ENCODE measurements around the gene PJA2. TPM values are rescaled to one million over a fixed set of nuclear protein-coding genes. Genes with fewer than 3 reads are reported as not detected.

PJA2 gene
- polyA plus RNA-seq, 1 donor from 2014 or later = 142 TPM

DNA sequence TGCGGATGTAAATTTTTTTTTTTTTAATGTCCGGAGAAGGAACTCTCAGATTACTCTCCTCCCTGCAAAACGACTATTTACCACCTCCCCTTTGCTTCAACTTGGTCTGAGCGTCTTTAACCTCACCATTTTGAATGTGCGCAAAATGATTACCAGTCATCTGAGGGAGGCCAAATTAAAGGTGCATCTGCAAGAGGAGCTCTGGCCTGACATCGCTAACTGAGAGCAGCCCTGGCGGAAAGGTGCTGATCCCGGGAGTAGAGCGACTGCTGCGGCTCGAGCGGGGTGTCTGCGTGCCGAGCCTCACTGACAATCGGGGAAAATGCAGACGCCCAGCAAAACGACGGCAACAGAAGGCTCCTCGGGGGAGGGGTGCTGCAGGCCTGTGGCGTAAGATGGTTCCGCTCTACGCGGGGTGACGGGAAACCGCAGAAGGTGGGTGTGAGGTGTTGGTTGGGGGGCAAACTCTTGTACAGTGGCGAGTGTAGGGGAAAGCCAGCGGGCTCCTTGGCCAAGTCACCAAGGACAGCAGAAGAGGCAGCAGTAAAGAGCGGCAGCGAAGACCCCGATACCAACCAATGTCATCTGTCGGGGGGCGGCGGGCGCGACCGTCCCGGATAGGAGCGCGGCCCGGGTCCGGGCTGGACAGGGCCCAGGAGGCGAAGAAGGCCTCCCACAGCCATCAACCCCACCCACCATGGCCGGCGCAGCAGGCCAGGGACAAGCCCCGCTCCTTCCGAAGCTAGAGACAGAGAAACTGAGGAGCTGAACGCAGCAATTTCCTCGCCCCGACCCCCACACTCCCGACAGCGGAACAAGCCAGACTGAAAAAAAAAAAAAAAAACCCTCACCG is 557 bp downstream of the PJA2 start:
- peak overlapping the region; percentile 97 for H3K9ac ChIP-seq (ENCODE audit: low read length)
- no peaks in the 10 kb centered on the region for H4K20me1 ChIP-seq (ENCODE audit: insufficient read depth)
- no peaks in the 10 kb centered on the region for H3K27me3 ChIP-seq (ENCODE audit: insufficient read depth, low read depth, low read length)
- H3K4me3 ChIP-seq (ENCODE audit: low read length) = peak overlapping the region; percentile 84
- H3K36me3 ChIP-seq (ENCODE audit: insufficient read depth, low read length) = no peaks in the 10 kb centered on the region
- H3K9me3 ChIP-seq (ENCODE audit: low read length) = no peaks in the 10 kb centered on the region
- H2AFZ ChIP-seq (ENCODE audit: low read depth, low read length) = peak overlapping the region; percentile 87
- H3K4me2 ChIP-seq (ENCODE audit: low read length) = peak overlapping the region; percentile 74
- H3K9me2 ChIP-seq (ENCODE audit: insufficient read depth, low read length) = no peaks in the 10 kb centered on the region
- peaks cover 49% of the 10 kb centered on the region for H3K79me2 ChIP-seq (replicated peaks; ENCODE audit: insufficient read depth, low read length)
- TF ChIP-seq POLR2AphosphoS5 (IDR thresholded peaks at IDR 0.05) (peak; percentile 65), EP300 (conservative IDR thresholded peaks at IDR 0.05; ENCODE audit: poor library complexity, severe bottlenecking) (no peak), SMC3 (conservative IDR thresholded peaks at IDR 0.05; ENCODE audit: poor library complexity) (no peak), EZH2 (IDR thresholded peaks at IDR 0.05; ENCODE audit: borderline replicate concordance, insufficient read depth, low read length, poor library complexity, severe bottlenecking) (no peak), TAF1 (IDR thresholded peaks at IDR 0.05; ENCODE audit: low read depth) (no peak), RAD21 (conservative IDR thresholded peaks at IDR 0.05) (peak; percentile 48), MXI1 (conservative IDR thresholded peaks at IDR 0.05; ENCODE audit: poor library complexity, severe bottlenecking) (peak; percentile 37)
- TF ChIP-seq, protein P1, sequence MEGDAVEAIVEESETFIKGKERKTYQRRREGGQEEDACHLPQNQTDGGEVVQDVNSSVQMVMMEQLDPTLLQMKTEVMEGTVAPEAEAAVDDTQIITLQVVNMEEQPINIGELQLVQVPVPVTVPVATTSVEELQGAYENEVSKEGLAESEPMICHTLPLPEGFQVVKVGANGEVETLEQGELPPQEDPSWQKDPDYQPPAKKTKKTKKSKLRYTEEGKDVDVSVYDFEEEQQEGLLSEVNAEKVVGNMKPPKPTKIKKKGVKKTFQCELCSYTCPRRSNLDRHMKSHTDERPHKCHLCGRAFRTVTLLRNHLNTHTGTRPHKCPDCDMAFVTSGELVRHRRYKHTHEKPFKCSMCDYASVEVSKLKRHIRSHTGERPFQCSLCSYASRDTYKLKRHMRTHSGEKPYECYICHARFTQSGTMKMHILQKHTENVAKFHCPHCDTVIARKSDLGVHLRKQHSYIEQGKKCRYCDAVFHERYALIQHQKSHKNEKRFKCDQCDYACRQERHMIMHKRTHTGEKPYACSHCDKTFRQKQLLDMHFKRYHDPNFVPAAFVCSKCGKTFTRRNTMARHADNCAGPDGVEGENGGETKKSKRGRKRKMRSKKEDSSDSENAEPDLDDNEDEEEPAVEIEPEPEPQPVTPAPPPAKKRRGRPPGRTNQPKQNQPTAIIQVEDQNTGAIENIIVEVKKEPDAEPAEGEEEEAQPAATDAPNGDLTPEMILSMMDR (IDR thresholded peaks at IDR 0.05; ENCODE audit: poor library complexity, severe bottlenecking) = no peak
- TF ChIP-seq, protein P2, sequence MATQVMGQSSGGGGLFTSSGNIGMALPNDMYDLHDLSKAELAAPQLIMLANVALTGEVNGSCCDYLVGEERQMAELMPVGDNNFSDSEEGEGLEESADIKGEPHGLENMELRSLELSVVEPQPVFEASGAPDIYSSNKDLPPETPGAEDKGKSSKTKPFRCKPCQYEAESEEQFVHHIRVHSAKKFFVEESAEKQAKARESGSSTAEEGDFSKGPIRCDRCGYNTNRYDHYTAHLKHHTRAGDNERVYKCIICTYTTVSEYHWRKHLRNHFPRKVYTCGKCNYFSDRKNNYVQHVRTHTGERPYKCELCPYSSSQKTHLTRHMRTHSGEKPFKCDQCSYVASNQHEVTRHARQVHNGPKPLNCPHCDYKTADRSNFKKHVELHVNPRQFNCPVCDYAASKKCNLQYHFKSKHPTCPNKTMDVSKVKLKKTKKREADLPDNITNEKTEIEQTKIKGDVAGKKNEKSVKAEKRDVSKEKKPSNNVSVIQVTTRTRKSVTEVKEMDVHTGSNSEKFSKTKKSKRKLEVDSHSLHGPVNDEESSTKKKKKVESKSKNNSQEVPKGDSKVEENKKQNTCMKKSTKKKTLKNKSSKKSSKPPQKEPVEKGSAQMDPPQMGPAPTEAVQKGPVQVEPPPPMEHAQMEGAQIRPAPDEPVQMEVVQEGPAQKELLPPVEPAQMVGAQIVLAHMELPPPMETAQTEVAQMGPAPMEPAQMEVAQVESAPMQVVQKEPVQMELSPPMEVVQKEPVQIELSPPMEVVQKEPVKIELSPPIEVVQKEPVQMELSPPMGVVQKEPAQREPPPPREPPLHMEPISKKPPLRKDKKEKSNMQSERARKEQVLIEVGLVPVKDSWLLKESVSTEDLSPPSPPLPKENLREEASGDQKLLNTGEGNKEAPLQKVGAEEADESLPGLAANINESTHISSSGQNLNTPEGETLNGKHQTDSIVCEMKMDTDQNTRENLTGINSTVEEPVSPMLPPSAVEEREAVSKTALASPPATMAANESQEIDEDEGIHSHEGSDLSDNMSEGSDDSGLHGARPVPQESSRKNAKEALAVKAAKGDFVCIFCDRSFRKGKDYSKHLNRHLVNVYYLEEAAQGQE (IDR thresholded peaks at IDR 0.05; ENCODE audit: borderline replicate concordance) = peak; percentile 68
- H3K27ac ChIP-seq (ENCODE audit: low read length) = peak overlapping the region; percentile 99
- H3F3A ChIP-seq (ENCODE audit: insufficient read depth, low read length, poor library complexity, severe bottlenecking) = peaks cover 4% of the 10 kb centered on the region

DNA sequence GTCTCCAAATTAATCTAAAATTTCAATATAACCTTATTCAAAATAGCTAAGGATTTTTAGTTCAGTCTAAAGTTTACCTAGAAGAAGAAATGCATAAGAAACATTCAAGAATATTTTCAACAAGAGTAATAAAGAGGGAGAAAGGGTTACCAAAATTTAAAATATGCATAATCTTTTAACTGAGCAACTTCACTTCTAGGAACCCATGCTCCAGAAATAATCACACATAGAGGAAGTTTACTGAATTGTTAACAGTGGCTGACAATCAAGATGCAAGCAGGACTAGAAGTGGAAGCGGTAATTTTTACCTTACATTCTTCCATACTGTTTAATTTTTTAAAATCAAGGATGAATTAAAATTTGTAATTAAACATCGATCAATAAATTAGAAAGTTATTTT is 1.9 kb downstream of the PJA2 start:
- Histone ChIP-seq H4K20me1 (ENCODE audit: insufficient read depth) (no peaks in the 10 kb centered on the region), H3K27ac (ENCODE audit: low read length) (peak overlapping the region; percentile 99), H3K79me2 (replicated peaks; ENCODE audit: insufficient read depth, low read length) (peaks cover 62% of the 10 kb centered on the region)

More for the DNA sequence above, 1.9 kb downstream of the PJA2 start:
- Histone ChIP-seq H3K9ac (ENCODE audit: low read length) (peak overlapping the region; percentile 97), H3K27me3 (ENCODE audit: insufficient read depth, low read depth, low read length) (no peaks in the 10 kb centered on the region), H2AFZ (ENCODE audit: low read depth, low read length) (no peak overlapping the region), H3K9me2 (ENCODE audit: insufficient read depth, low read length) (no peaks in the 10 kb centered on the region), H3K9me3 (ENCODE audit: low read length) (no peaks in the 10 kb centered on the region), H3K4me3 (ENCODE audit: low read length) (peak overlapping the region; percentile 84), H3K4me2 (ENCODE audit: low read length) (peak overlapping the region; percentile 74), H3F3A (ENCODE audit: insufficient read depth, low read length, poor library complexity, severe bottlenecking) (peaks cover 4% of the 10 kb centered on the region), H3K36me3 (ENCODE audit: insufficient read depth, low read length) (no peaks in the 10 kb centered on the region)
- TF ChIP-seq EP300 (conservative IDR thresholded peaks at IDR 0.05; ENCODE audit: poor library complexity, severe bottlenecking) = no peak
- no peak for TF ChIP-seq SMC3 (conservative IDR thresholded peaks at IDR 0.05; ENCODE audit: poor library complexity)
- no peak for TF ChIP-seq EZH2 (IDR thresholded peaks at IDR 0.05; ENCODE audit: borderline replicate concordance, insufficient read depth, low read length, poor library complexity, severe bottlenecking)
- TF ChIP-seq, protein P1 (IDR thresholded peaks at IDR 0.05; ENCODE audit: poor library complexity, severe bottlenecking) = no peak
- no peak for TF ChIP-seq RAD21 (conservative IDR thresholded peaks at IDR 0.05)
- TF ChIP-seq MXI1 (conservative IDR thresholded peaks at IDR 0.05; ENCODE audit: poor library complexity, severe bottlenecking) = no peak
